Muscle layer of colon (tissue), 2 donors: Measurements from ENCODE around the gene USP46.
A peak's percentile ranks its signal among the peaks of the same experiment; 100 is the strongest.

Experiments
- H3K27ac ChIP-seq: one replicate; pipeline ENCODE4 v1.7.0; 2013; ENCODE audit warnings: low read depth, mild to moderate bottlenecking, low read length, moderate library complexity
- H3K27me3 ChIP-seq, 2 donors: one replicate each; pipeline ENCODE4 v1.7.0; 2013; ENCODE audit warnings: low read length in 2 of 2, mild to moderate bottlenecking in 2 of 2; ENCODE audit not compliant: insufficient read depth in 2 of 2, control insufficient read depth in 1 of 2
- H3K36me3 ChIP-seq: one replicate; pipeline ENCODE4 v1.7.0; 2013; ENCODE audit warnings: mild to moderate bottlenecking, low read length; ENCODE audit not compliant: insufficient read depth
- H3K4me1 ChIP-seq: one replicate; pipeline ENCODE4 v1.7.0; 2013; ENCODE audit warnings: mild to moderate bottlenecking, low read length; ENCODE audit not compliant: insufficient read depth
- H3K4me3 ChIP-seq, 2 donors: one replicate each; pipeline ENCODE4 v1.7.0; 2013; ENCODE audit warnings: low read length in 2 of 2, low read depth in 1 of 2, mild to moderate bottlenecking in 1 of 2, moderate library complexity in 1 of 2
- H3K9ac ChIP-seq: one replicate; pipeline ENCODE4 v1.7.0; 2013; ENCODE audit warnings: low read length
- H3K9me3 ChIP-seq: one replicate; pipeline ENCODE4 v1.7.0; 2013; ENCODE audit warnings: mild to moderate bottlenecking, low read length
- donor health status: abdominal sarcoma.
- donor health status: Adenocarcinoma of cecum.

Gene USP46

GRCh38 chr4:52659001-52659721, at the start of gene USP46:
USP46 (minus strand) TSS chr4:52659301; CDS start chr4:52659150, 151 bp downstream.
- peaks cover 19% of the 10 kb centered on the region for H3K4me1 ChIP-seq
- peak within 1 kb of the TSS; percentile 61 for H3K9ac ChIP-seq
- no peaks in the 10 kb centered on the region for H3K27me3 ChIP-seq
- H3K9me3 ChIP-seq = no peaks in the 10 kb centered on the region
- peak within 1 kb of the TSS; percentile 72 to 84 for H3K4me3 ChIP-seq
- H3K36me3 ChIP-seq = no peaks in the 10 kb centered on the region
- H3K27ac ChIP-seq = peak within 1 kb of the TSS; percentile 79

- no peaks in the 10 kb centered on the region for H3K4me1 ChIP-seq
Observed at GRCh38 chr4:52704661-52705060, 45.6 kb upstream of the USP46 start.

GRCh38 chr4:52704133-52704532, 45.0 kb upstream of the USP46 start:
- Histone ChIP-seq H3K9me3 (no peaks in the 10 kb centered on the region), H3K9ac (no peak overlapping the region), H3K27me3 (no peaks in the 10 kb centered on the region), H3K4me3 (no peak overlapping the region), H3K36me3 (no peaks in the 10 kb centered on the region), H3K27ac (no peak overlapping the region), H3K4me1 (no peaks in the 10 kb centered on the region)

More at GRCh38 chr4:52704661-52705060, 45.6 kb upstream of the USP46 start:
- no peaks in the 10 kb centered on the region for H3K27me3 ChIP-seq
- H3K4me3 ChIP-seq = no peak overlapping the region
- H3K9ac ChIP-seq = no peak overlapping the region
- no peaks in the 10 kb centered on the region for H3K36me3 ChIP-seq
- no peaks in the 10 kb centered on the region for H3K9me3 ChIP-seq
- no peak overlapping the region for H3K27ac ChIP-seq

- no peaks in the 10 kb centered on the region for H3K27me3 ChIP-seq
- no peak overlapping the region for H3K4me3 ChIP-seq
- H3K4me1 ChIP-seq = no peaks in the 10 kb centered on the region
- H3K9me3 ChIP-seq = no peaks in the 10 kb centered on the region
- no peaks in the 10 kb centered on the region for H3K36me3 ChIP-seq
- no peak overlapping the region for H3K9ac ChIP-seq
- no peak overlapping the region for H3K27ac ChIP-seq
Observed at GRCh38 chr4:52701207-52701606, 42.1 kb upstream of the USP46 start.

- no peaks in the 10 kb centered on the region for H3K9me3 ChIP-seq
- no peak overlapping the region for H3K9ac ChIP-seq
- no peak overlapping the region for H3K4me3 ChIP-seq
- H3K27ac ChIP-seq = no peak overlapping the region
- H3K36me3 ChIP-seq = no peaks in the 10 kb centered on the region
- no peaks in the 10 kb centered on the region for H3K27me3 ChIP-seq
- no peaks in the 10 kb centered on the region for H3K4me1 ChIP-seq
Observed at GRCh38 chr4:52694936-52695335, 35.8 kb upstream of the USP46 start.

- no peaks in the 10 kb centered on the region for H3K9me3 ChIP-seq
- H3K36me3 ChIP-seq = no peaks in the 10 kb centered on the region
- H3K4me3 ChIP-seq = no peak overlapping the region
- no peak overlapping the region for H3K27ac ChIP-seq
- no peaks in the 10 kb centered on the region for H3K4me1 ChIP-seq
- no peak overlapping the region for H3K9ac ChIP-seq
- no peaks in the 10 kb centered on the region for H3K27me3 ChIP-seq
Observed at GRCh38 chr4:52693492-52693891, 34.4 kb upstream of the USP46 start.

GRCh38 chr4:52689096-52689495, 30.0 kb upstream of the USP46 start:
- no peak overlapping the region for H3K9ac ChIP-seq
- no peak overlapping the region for H3K4me3 ChIP-seq
- no peaks in the 10 kb centered on the region for H3K4me1 ChIP-seq
- no peaks in the 10 kb centered on the region for H3K9me3 ChIP-seq
- H3K27ac ChIP-seq = no peak overlapping the region
- H3K36me3 ChIP-seq = no peaks in the 10 kb centered on the region
- H3K27me3 ChIP-seq = no peaks in the 10 kb centered on the region

GRCh38 chr4:52687696-52688095, 28.6 kb upstream of the USP46 start:
- Histone ChIP-seq H3K27ac (no peak overlapping the region), H3K9ac (no peak overlapping the region), H3K4me1 (no peaks in the 10 kb centered on the region), H3K4me3 (no peak overlapping the region), H3K36me3 (no peaks in the 10 kb centered on the region), H3K27me3 (no peaks in the 10 kb centered on the region), H3K9me3 (no peaks in the 10 kb centered on the region)

- Histone ChIP-seq H3K27ac (no peak overlapping the region), H3K27me3 (no peaks in the 10 kb centered on the region), H3K36me3 (no peaks in the 10 kb centered on the region), H3K9ac (no peak overlapping the region), H3K4me1 (no peaks in the 10 kb centered on the region), H3K4me3 (no peak overlapping the region), H3K9me3 (no peaks in the 10 kb centered on the region)
Observed at GRCh38 chr4:52685316-52685715, 26.2 kb upstream of the USP46 start.

- no peak overlapping the region for H3K9ac ChIP-seq
- H3K9me3 ChIP-seq = no peaks in the 10 kb centered on the region
- no peak overlapping the region for H3K4me3 ChIP-seq
- H3K27me3 ChIP-seq = no peaks in the 10 kb centered on the region
- no peaks in the 10 kb centered on the region for H3K36me3 ChIP-seq
- no peak overlapping the region for H3K27ac ChIP-seq
- no peaks in the 10 kb centered on the region for H3K4me1 ChIP-seq
Observed at GRCh38 chr4:52684896-52685295, 25.8 kb upstream of the USP46 start.

GRCh38 chr4:52680381-52680780, 21.3 kb upstream of the USP46 start:
- Histone ChIP-seq H3K4me3 (no peak overlapping the region), H3K36me3 (no peaks in the 10 kb centered on the region), H3K9me3 (no peaks in the 10 kb centered on the region), H3K9ac (no peak overlapping the region), H3K27ac (no peak overlapping the region), H3K4me1 (no peaks in the 10 kb centered on the region), H3K27me3 (no peaks in the 10 kb centered on the region)

- no peak overlapping the region for H3K27ac ChIP-seq
- H3K4me3 ChIP-seq = no peak overlapping the region
- no peaks in the 10 kb centered on the region for H3K4me1 ChIP-seq
- H3K9ac ChIP-seq = no peak overlapping the region
- no peaks in the 10 kb centered on the region for H3K36me3 ChIP-seq
- H3K9me3 ChIP-seq = no peaks in the 10 kb centered on the region
- H3K27me3 ChIP-seq = no peaks in the 10 kb centered on the region
Observed at GRCh38 chr4:52676536-52676935, 17.4 kb upstream of the USP46 start.
